Ovary (tissue), 10 donors: ENCODE data around the gene ZNF281. TPM values are rescaled to one million over a fixed set of nuclear protein-coding genes. Genes with fewer than 3 reads are reported as not detected.
A peak's percentile ranks its signal among the peaks of the same experiment; 100 is the strongest.

Experiments
- DNase-seq, 5 donors: peaks; one replicate each; pipeline ENCODE4 v3.0.0-alpha.2; 2019 to 2020
- H3K27ac ChIP-seq, 2 donors: fragments of 200-600 bp; one replicate each; pipeline versions ENCODE4 v1.5.1 to v1.8.0; 2019 to 2022
- H3K27me3 ChIP-seq: fragments of 200-600 bp; one replicate; pipeline ENCODE4 v1.8.0; 2022
- H3K36me3 ChIP-seq: fragments of 200-600 bp; sonication (generic); one replicate; pipeline ENCODE4 v1.5.1; 2019
- H3K4me1 ChIP-seq: one replicate; pipeline ENCODE4 v1.8.1; 2013; ENCODE audit warnings: mild to moderate bottlenecking, moderate library complexity; ENCODE audit not compliant: insufficient read depth
- H3K4me3 ChIP-seq: fragments of 200-600 bp; sonication (generic); one replicate; pipeline ENCODE4 v1.5.1; 2017
- H3K9me3 ChIP-seq, 2 donors: fragments of 200-600 bp in 1 of 2; sonication (generic) in 1 of 2; one replicate each; pipeline versions ENCODE4 v1.5.1 to v1.8.1; 2013 to 2019; ENCODE audit warnings: mild to moderate bottlenecking in 1 of 2, moderate library complexity in 1 of 2
- CTCF ChIP-seq, 3 donors: fragments of 450-650 bp in 2 of 3; fragments of 200-600 bp in 1 of 3; IDR thresholded peaks; one replicate each; pipeline versions ENCODE4 v1.5.1 to v1.8.0; 2016 to 2022; ENCODE audit warnings: antibody characterized with exemption in 3 of 3, mild to moderate bottlenecking in 1 of 3
- EP300 ChIP-seq: sonication (generic); formaldehyde crosslinking; IDR thresholded peaks from one replicate; pipeline ENCODE4 v1.6.1; 2017; ENCODE audit warnings: antibody characterized with exemption
- POLR2A ChIP-seq: fragments of 450-650 bp; IDR thresholded peaks from one replicate; pipeline ENCODE4 v1.6.1; 2017; ENCODE audit warnings: antibody characterized with exemption, mild to moderate bottlenecking, moderate library complexity
- WGBS, 3 donors: extraction: QIAGEN DNeasy Blood & Tissue Kit in 1 of 3; methylation state at CpG; one replicate each; pipeline versions ENCODE4 v1.1.5 to v1.1.7; 2013 to 2017; 5-methylcytosine and 5-hydroxymethylcytosine counted together
- intact Hi-C, 4 donors: fragments of 100-400 bp; cut with DNase I; formaldehyde crosslinking; loops; one replicate each; pipeline versions ENCODE4 v1.11.0 to v1.15.1; 2022 to 2023
- long read RNA-seq, 3 donors: library from polyadenylated mRNA in 2 of 3; unstranded in 2 of 3; transcript quantifications; one replicate each; pipeline ENCODE4 v2.0.0 and lab custom pipeline, GENCODE V29; 2021 to 2026
- polyA plus RNA-seq, 2 donors: library from polyadenylated mRNA; stranded (reverse); fragments of 200-250 nt in 1 of 2; fragments of 350-450 nt in 1 of 2; fragmentation: Illumina TruSeq in 1 of 2; extraction: RNeasy Lipid Tissue Mini Kit (QIAGEN cat#74804) in 1 of 2; gene quantifications; one replicate each; pipeline ENCODE4 v1.2.3, GENCODE V29; 2013 to 2014
- total RNA-seq, 7 donors: library from RNA; depleted of rRNA in 2 of 7; stranded (reverse); fragments of >200 nt in 2 of 7; fragmentation: NEBNext Ultra II Directional in 3 of 7; extraction: Animal tissue kit (Norgen Biotek cat#: 25700) in 3 of 7; gene quantifications; one replicate each; pipeline versions ENCODE4 v1.1.0 to v1.2.4, GENCODE V29; 2016 to 2023
- donor health status: DM: no; HTN: no; CAD: no; lungs with moderate emphysema.
- donor health status: DM: no; HTN: no; CAD: no.
- donor health status: Bipolar disorder and iron deficiency.
- donor health status: DM: yes; HTN: yes; CAD: no.
- donor health status: DM: no; HTN: no; CAD: no.
- donor health status: DM: yes; HTN: yes; CAD: no.

Gene ZNF281
- total RNA-seq (10 to 100 TPM in 4 of 7 donors, 1 to 10 TPM in 3; 8.3 to 12.4 (median 10.7) TPM), polyA plus RNA-seq (10 to 100 TPM in 1 of 2 donors, 1 to 10 TPM in 1; 3.7 to 11.2 TPM)
- long read RNA-seq, donor 1, full-length matches to known transcripts: 13 of 22 reads
- long read RNA-seq, donor 1, partial matches to known transcripts: 9 of 22 reads
- long read RNA-seq, donor 1, other reads (novel, unspliced or antisense): 0 of 22 reads
- long read RNA-seq, donor 2, full-length matches to known transcripts: 11 of 11 reads
- long read RNA-seq, donor 2, partial matches to known transcripts: 0 of 11 reads
- long read RNA-seq, donor 2, other reads (novel, unspliced or antisense): 0 of 11 reads
- long read RNA-seq, donor 3, full-length matches to known transcripts: 10 of 21 reads
- long read RNA-seq, donor 3, partial matches to known transcripts: 0 of 21 reads
- long read RNA-seq, donor 3, other reads (novel, unspliced or antisense): 11 of 21 reads

- no peaks in the 10 kb centered on the region for H3K9me3 ChIP-seq
- H3K27me3 ChIP-seq: no peaks in the 10 kb centered on the region
- H3K4me1 ChIP-seq: peaks cover 13% of the 10 kb centered on the region
- H3K4me3 ChIP-seq: peak within 1 kb of the TSS; percentile 82
- H3K27ac ChIP-seq: peak within 1 kb of the TSS in 1 of 2 donors; percentile 51
- TF ChIP-seq EP300 (no peak), CTCF (IDR thresholded peaks at IDR 0.05) (no peak), POLR2A (no peak)
- intact Hi-C loops: no loop called here
- no peaks in the 10 kb centered on the region for H3K36me3 ChIP-seq
- peak; percentile 88 to 94 (median 91) for DNase-seq
- WGBS, 3 donors: 0% methylated on average over 54 of the region's 54 CpGs
Observed at GRCh38 chr1:200409761-200410565, at the start of gene ZNF281. ZNF281 (minus strand) TSS chr1:200410036; CDS start chr1:200409705, 331 bp downstream.

GRCh38 chr1:200458780-200459179 is 48.9 kb upstream of the ZNF281 start:
- no peaks in the 10 kb centered on the region for H3K9me3 ChIP-seq
- no peaks in the 10 kb centered on the region for H3K27me3 ChIP-seq
- H3K4me1 ChIP-seq: no peaks in the 10 kb centered on the region
- no peaks in the 10 kb centered on the region for H3K36me3 ChIP-seq
- H3K4me3 ChIP-seq: no peak overlapping the region
- DNase-seq: no peak
- TF ChIP-seq EP300 (no peak), CTCF (IDR thresholded peaks at IDR 0.05) (no peak), POLR2A (no peak)
- intact Hi-C loops: no loop called here
- H3K27ac ChIP-seq: no peak overlapping the region
- WGBS, 3 donors: 79 to 86% (median 80%) methylated on average over 14 of the region's 14 CpGs

GRCh38 chr1:200457810-200458209 is 48.0 kb upstream of the ZNF281 start:
- H3K4me3 ChIP-seq: no peak overlapping the region
- H3K27ac ChIP-seq: no peak overlapping the region
- peaks cover 2% of the 10 kb centered on the region for H3K4me1 ChIP-seq
- no peaks in the 10 kb centered on the region for H3K9me3 ChIP-seq
- no peaks in the 10 kb centered on the region for H3K36me3 ChIP-seq
- intact Hi-C loops: no loop called here
- DNase-seq: no peak
- no peak for TF ChIP-seq CTCF (IDR thresholded peaks at IDR 0.05)
- TF ChIP-seq EP300: no peak
- no peak for TF ChIP-seq POLR2A
- no peaks in the 10 kb centered on the region for H3K27me3 ChIP-seq
- 90 to 95% (median 93%) methylated on average over 6 of the region's 6 CpGs for WGBS, 3 donors

- Histone ChIP-seq H3K27me3 (no peaks in the 10 kb centered on the region), H3K36me3 (no peaks in the 10 kb centered on the region), H3K4me1 (peaks cover 2% of the 10 kb centered on the region), H3K4me3 (no peak overlapping the region), H3K27ac (no peak overlapping the region), H3K9me3 (no peaks in the 10 kb centered on the region)
- 93 to 97% (median 96%) methylated on average over 5 of the region's 5 CpGs for WGBS, 3 donors
- no peak for DNase-seq
- intact Hi-C loops: no loop called here
- TF ChIP-seq EP300 (no peak), POLR2A (no peak), CTCF (IDR thresholded peaks at IDR 0.05) (no peak)
Observed at GRCh38 chr1:200454425-200454824, 44.6 kb upstream of the ZNF281 start.
